Stomach smooth muscle (tissue), 2 donors: ENCODE data around the gene CAMKMT.

Source experiments
- H3K27ac ChIP-seq: one replicate; pipeline ENCODE4 v1.7.0; 2013; ENCODE audit warnings: mild to moderate bottlenecking, low read length, inconsistent platforms
- H3K27me3 ChIP-seq, 2 donors: one replicate each; pipeline ENCODE4 v1.7.0; 2013; ENCODE audit warnings: low read length in 2 of 2; ENCODE audit not compliant: insufficient read depth in 2 of 2, control insufficient read depth in 1 of 2
- H3K36me3 ChIP-seq, 2 donors: one replicate each; pipeline ENCODE4 v1.7.0; 2013; ENCODE audit warnings: low read length in 2 of 2; ENCODE audit not compliant: control insufficient read depth in 2 of 2, insufficient read depth in 2 of 2
- H3K4me1 ChIP-seq: one replicate; pipeline ENCODE4 v1.7.0; 2013; ENCODE audit warnings: low read length; ENCODE audit not compliant: control insufficient read depth, insufficient read depth
- H3K4me3 ChIP-seq, 2 donors: one replicate each; pipeline ENCODE4 v1.7.0; 2013; ENCODE audit warnings: low read length in 2 of 2
- H3K9ac ChIP-seq, 2 donors: one replicate each; pipeline ENCODE4 v1.7.0; 2013; ENCODE audit warnings: low read length in 2 of 2, mild to moderate bottlenecking in 1 of 2
- H3K9me3 ChIP-seq, 2 donors: one replicate each; pipeline ENCODE4 v1.7.0; 2013; ENCODE audit warnings: low read length in 2 of 2; ENCODE audit not compliant: control insufficient read depth in 2 of 2
- donor health status: healthy.
- donor health status: Pancreatic carcinoma.

The CAMKMT gene

DNA sequence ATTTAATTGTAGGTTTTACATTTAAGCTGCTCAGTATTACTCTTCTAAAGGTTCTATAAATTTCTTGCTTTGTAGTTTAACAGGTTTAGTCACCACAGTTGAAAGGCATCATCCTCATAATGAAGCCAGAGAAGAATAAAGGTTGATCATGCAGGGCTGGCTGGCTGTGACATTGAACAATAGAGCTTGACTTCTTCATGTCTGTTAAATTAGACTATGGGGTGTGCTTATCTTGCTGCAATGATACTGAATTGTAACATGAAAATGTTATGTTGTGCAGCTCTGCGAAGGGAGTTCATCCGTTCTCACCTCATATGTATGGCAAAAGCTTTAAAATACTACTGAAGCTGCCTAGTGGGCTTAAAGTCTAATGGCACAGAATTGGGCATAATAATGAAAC, 81.8 kb downstream of the CAMKMT start:
- Histone ChIP-seq H3K36me3 (no peaks in the 10 kb centered on the region), H3K9ac (no peak overlapping the region), H3K27ac (no peak overlapping the region), H3K4me3 (no peak overlapping the region), H3K9me3 (no peaks in the 10 kb centered on the region), H3K27me3 (no peaks in the 10 kb centered on the region), H3K4me1 (no peaks in the 10 kb centered on the region)

DNA sequence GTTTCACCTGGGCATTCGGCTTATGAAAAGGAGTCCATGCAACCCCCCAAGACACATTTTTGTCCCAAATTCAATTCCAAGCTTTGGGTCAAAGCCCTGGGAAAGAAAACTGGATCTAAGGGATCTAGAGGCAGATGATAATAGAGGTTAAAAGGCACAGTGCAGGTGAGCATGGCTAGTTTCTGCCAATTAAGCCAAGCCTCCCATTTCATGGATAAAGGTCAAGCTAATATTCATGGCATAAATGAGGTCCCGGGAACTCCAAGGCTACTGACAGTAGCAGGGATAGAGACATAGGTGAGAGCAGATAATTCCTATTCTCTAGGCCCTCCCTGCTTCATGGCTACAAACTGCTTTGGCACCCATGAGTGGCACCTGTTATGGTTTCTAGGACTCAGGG, 83.1 kb downstream of the CAMKMT start:
- no peak overlapping the region for H3K9ac ChIP-seq
- no peaks in the 10 kb centered on the region for H3K9me3 ChIP-seq
- H3K27me3 ChIP-seq, result no peaks in the 10 kb centered on the region
- H3K4me3 ChIP-seq, result no peak overlapping the region
- H3K4me1 ChIP-seq, result no peaks in the 10 kb centered on the region
- no peaks in the 10 kb centered on the region for H3K36me3 ChIP-seq
- no peak overlapping the region for H3K27ac ChIP-seq

DNA sequence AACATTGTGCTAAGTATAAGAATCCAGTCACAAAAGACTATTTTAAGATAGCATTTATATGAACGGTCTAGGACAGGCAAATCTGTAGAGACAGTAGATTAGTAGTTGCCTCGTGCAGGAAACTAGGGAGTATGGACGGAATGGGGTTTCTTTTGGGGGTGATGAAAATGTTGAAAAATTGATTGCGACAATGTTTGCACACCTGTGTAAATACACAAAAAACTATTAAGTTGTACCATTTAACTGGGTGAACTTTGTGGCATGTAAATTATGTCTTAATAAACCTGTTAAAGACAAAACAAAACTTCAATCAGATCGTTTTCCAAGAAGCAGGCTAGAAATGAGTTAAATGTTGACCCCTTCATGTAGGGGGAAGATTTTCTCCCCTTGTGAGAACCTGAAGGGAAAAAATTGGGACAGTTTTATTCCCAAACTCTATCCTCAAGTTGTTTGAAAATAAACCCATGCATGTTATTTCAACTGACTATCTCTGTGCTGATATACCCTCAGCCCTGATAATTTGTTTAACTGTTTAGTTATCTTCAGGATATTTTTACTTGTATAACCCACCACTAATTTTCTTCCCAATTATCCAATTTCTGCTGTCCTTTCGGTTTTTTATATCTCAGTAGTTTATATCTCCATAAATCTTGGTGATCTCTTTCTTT, 87.2 kb downstream of the CAMKMT start:
- H3K36me3 ChIP-seq, result no peaks in the 10 kb centered on the region
- no peak overlapping the region for H3K27ac ChIP-seq
- no peaks in the 10 kb centered on the region for H3K4me1 ChIP-seq

DNA sequence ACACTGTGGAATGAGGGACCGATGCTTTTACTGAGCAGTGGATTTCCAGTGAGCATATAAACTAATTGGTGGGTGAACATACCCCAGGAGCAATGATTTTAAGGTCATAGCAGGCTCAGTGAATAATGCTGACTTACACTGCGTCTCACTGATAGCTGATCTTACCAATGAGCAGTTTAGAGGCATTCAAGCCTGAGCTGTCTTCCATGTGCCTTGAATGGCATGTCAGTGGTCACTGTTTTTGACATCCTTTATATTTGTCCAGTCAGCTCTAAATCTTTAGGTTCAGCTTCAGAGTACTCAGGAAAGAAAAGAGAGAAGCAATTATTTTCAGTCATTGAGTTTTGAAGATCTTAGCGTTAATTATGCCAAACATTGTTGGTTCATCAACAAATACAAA, 88.3 kb downstream of the CAMKMT start:
- H3K4me1 ChIP-seq, result no peaks in the 10 kb centered on the region
- H3K4me3 ChIP-seq, result no peak overlapping the region
- H3K27me3 ChIP-seq, result no peaks in the 10 kb centered on the region
- no peak overlapping the region for H3K9ac ChIP-seq
- no peaks in the 10 kb centered on the region for H3K9me3 ChIP-seq
- H3K27ac ChIP-seq, result no peak overlapping the region
- H3K36me3 ChIP-seq, result no peaks in the 10 kb centered on the region

More for the DNA sequence above, 87.2 kb downstream of the CAMKMT start:
- Histone ChIP-seq H3K4me3 (no peak overlapping the region), H3K9me3 (no peaks in the 10 kb centered on the region), H3K9ac (no peak overlapping the region), H3K27me3 (no peaks in the 10 kb centered on the region)

DNA sequence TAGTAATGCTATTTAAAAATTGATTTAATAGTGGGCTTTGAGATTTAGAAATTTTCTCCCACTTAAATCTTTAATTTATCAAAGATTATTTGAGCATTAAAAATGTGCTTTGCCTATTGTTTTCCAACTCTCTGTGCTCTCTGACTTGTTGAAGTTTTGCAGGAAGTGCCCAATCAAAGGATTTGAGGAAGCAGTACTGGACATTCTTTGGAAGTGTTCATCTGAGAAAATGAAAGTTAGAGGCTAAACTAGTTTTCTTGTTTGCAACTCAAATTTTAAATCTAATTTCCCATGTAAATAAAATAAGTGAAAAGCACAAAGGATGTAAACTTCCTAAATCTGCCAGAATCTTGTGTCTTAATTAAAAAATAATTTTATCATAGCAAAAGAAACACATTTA, 89.1 kb downstream of the CAMKMT start:
- no peaks in the 10 kb centered on the region for H3K4me1 ChIP-seq
- H3K27me3 ChIP-seq, result no peaks in the 10 kb centered on the region
- no peak overlapping the region for H3K9ac ChIP-seq
- no peaks in the 10 kb centered on the region for H3K9me3 ChIP-seq
- no peak overlapping the region for H3K4me3 ChIP-seq
- no peak overlapping the region for H3K27ac ChIP-seq
- no peaks in the 10 kb centered on the region for H3K36me3 ChIP-seq

DNA sequence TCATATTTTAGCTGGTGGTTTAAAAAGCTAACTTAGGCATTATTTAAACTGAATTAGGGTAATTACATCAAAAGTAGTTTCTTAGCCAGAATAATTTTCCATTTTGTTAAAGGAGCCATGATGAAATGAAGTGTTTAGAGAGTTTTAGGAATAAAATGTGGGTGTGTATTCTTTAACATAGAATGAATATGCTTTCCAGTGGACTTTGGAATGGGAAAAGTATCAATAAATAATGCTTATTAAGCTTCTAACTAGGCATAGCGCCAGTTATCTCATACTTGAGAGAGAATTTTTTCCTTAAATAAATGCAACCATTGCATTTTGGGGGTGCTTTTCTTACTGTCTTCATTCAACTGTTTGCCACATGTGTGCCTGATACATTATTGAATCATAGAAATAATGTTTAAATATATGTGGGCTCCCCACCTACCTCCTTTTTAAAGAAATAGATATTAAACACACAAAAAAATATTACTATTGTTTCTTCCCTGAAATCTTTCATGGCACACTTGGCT, 90.4 kb downstream of the CAMKMT start:
- no peak overlapping the region for H3K9ac ChIP-seq
- no peak overlapping the region for H3K27ac ChIP-seq
- H3K4me1 ChIP-seq, result no peaks in the 10 kb centered on the region
- no peaks in the 10 kb centered on the region for H3K36me3 ChIP-seq
- H3K4me3 ChIP-seq, result no peak overlapping the region
- no peaks in the 10 kb centered on the region for H3K9me3 ChIP-seq
- no peaks in the 10 kb centered on the region for H3K27me3 ChIP-seq

DNA sequence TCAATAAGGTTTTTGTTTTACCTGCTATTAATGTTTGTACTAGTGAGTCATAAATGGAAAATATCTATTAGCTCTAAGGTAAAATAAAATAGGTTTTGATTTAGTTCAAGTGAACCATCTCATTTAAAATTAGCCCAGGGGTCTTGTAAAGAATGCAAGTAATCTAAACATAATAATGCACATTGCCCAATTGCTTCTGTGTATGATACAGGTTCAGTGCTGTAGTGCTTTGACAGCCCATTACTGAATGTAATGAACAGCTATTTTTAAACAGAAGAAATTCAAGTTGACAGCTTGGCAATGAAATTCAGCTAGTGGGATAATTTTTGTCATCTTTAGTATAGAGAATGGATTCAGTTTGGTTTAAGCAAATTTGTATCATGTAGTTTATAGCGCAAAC, 91.5 kb downstream of the CAMKMT start:
- Histone ChIP-seq H3K36me3 (no peaks in the 10 kb centered on the region), H3K4me1 (no peaks in the 10 kb centered on the region), H3K27me3 (no peaks in the 10 kb centered on the region), H3K27ac (no peak overlapping the region), H3K9me3 (no peaks in the 10 kb centered on the region), H3K4me3 (no peak overlapping the region), H3K9ac (no peak overlapping the region)

DNA sequence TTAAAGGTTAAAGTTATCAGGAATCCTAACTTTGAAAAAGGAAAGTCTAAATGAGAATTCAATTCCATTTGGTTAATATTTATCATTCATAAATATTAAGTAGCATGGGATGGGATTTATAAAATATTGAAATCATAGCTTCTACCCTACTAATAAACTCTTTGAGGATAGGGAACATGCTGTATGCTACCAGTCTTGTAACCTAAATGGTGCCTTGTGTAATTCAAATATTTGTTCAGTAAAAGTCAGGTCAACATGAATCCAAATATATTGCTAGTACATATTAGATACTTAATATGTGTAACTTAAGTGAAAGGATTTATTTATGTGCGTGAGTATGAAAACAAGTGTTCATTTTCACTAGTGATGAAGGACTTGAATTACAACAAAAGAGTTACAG, 94.1 kb downstream of the CAMKMT start:
- Histone ChIP-seq H3K27me3 (no peaks in the 10 kb centered on the region), H3K9ac (no peak overlapping the region), H3K4me3 (no peak overlapping the region), H3K36me3 (no peaks in the 10 kb centered on the region), H3K9me3 (no peaks in the 10 kb centered on the region), H3K4me1 (no peaks in the 10 kb centered on the region), H3K27ac (no peak overlapping the region)

DNA sequence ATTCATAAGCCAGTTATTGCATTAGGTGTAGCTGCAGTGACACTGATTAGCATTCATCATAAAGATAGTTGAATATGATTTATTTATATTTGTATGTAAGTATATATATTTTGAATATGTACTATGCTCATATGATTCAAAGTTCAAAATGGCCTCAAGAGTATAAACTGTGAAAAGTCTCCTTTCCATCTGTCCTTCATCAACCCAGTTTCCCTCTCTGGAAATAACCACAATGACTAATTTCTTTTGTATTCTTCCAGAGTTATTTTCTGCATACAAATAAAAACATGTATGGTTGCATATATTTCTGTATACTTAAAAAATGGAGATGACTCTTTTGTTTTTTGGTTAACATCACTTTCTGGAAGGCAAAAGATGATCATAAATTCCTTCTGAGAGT, 95.2 kb downstream of the CAMKMT start:
- Histone ChIP-seq H3K9ac (no peak overlapping the region), H3K36me3 (no peaks in the 10 kb centered on the region), H3K4me3 (no peak overlapping the region), H3K9me3 (no peaks in the 10 kb centered on the region), H3K4me1 (no peaks in the 10 kb centered on the region), H3K27ac (no peak overlapping the region), H3K27me3 (no peaks in the 10 kb centered on the region)

DNA sequence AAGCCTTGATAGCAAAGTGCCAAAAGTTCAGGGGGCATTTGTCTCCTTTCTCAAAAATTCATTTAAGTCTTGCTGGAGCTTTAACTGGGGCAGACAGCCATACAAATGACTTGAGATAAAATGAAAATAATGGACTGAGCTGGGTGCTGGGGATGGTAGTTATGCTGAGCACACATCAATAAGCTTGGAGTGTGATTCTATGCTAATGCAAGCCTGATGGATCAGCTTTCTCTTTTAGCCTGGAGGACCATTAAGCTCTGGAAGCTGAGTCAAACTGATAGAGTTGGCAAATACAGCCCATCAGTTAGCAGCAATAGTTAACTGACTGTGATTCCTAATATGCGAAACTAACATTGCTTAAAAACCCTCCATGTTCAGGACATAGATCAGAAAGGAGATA, 98.0 kb downstream of the CAMKMT start:
- Histone ChIP-seq H3K9me3 (no peaks in the 10 kb centered on the region), H3K9ac (no peak overlapping the region), H3K36me3 (no peaks in the 10 kb centered on the region), H3K27ac (no peak overlapping the region), H3K4me3 (no peak overlapping the region), H3K4me1 (no peaks in the 10 kb centered on the region), H3K27me3 (no peaks in the 10 kb centered on the region)

DNA sequence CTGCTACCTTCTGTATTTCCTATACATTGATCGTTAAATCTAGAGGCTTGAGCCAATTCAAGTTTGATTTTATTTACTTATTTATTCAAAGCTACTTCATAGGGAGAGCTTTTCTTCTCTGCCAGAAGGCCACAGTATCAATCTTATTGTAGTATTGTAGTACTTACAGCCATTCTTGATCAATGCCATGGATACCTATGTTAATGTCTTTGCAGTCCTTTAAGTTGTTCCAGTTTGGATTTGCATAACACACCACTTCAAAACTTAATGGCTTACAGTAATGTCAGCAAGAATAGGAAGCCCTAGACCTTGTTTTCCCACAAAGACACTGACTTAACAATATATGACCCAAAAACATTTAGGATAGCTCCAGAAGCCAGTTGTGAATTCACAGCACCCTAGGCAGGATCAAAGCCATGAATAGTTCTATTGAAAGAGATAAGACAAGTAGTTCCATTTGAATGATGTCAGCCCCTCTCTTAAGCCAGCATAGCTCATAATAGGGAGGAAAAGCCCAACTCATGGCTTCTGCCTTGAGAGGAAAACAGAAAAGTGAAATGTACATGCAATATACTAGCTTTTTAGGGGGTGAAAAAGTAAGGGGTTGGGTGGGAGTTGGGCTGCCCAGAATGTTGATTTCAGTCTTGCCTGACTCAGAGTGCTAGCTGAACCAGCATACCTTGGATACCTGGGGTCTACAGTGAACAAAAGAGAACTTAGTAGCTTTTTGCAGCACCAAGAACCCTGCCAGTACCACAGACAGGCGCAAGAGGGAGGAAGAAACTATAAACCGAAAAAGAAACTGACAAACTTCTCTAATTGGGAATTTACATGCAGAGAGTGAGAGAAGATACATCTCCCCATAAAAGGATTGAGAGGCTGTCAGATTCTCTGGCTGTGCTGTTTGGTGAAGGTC, 101.4 kb downstream of the CAMKMT start:
- no peaks in the 10 kb centered on the region for H3K36me3 ChIP-seq

More for the DNA sequence above, 101.4 kb downstream of the CAMKMT start:
- Histone ChIP-seq H3K4me1 (no peaks in the 10 kb centered on the region), H3K4me3 (no peak overlapping the region), H3K27ac (no peak overlapping the region), H3K9me3 (no peaks in the 10 kb centered on the region), H3K9ac (no peak overlapping the region), H3K27me3 (no peaks in the 10 kb centered on the region)
